HK-2 (cell line): ENCODE results near the gene CCDC91.
"Not testable (repeated sequence)": the region's sequence is repeated elsewhere in the genome, so short reads cannot be mapped to it uniquely, and the experiment has no call there.

Experiments used
- DNase-seq: peaks from one replicate; pipeline ENCODE4 v3.0.0-alpha.2; 2018; ENCODE audit not compliant: unreplicated experiment

CCDC91 gene

DNA sequence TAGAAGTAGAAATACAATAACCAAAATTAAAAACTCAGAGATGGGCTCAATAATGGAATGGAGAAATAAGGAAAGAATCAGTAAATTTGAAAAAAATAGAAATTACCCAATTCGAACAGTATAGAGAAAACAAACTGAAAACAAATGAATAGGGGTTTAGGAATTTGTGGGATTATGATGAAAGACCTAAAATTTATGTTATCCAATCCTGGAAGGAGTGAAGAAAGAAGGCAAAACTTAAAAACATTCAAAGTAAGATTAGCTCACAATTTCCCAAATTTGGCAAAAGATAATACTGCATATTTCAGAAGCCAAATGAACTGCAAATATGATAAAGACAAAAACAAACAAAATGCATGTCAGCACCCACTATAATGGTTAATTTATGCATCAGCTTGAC is 177.1 kb downstream of the CCDC91 start:
- DNase-seq, result no peak

DNA sequence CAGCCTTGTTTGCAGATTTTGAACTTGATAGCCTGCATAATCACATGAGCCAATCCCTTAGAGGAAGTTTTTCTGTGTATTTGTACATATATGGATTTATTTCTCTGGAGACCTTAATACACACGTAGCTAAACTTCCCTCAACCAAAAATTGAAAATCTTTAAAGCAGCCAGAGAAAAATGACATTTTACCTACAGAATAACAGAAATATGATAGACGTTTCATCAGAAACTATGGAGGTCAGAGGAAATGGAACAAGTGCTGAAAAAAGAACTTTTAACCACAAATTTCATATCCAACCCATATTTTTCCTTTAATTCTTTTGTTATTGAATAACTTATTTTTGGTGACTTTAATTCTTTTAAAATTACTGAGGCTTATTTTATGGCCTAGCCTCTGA is 177.7 kb downstream of the CCDC91 start:
- DNase-seq, result no peak

DNA sequence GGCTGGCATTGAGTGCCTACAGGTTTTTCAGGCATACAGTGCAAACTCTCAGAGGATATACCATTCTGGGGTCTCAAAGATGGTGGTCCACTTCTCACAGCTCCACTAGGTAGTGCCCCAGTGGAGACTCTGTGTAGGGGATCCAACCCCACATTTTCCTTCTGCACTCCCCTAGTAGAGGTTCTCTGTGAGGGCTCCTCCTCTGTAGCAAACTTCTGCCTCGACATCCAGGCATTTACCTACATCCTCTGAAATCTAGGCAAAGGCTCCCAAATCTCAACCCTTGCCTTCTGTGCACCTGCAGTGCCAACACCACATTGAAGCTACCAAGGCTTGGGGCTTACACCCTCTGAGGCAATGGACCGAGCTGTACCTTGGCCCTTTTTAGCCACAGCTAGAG is 179.2 kb downstream of the CCDC91 start:
- DNase-seq, result no peak

- no peak for DNase-seq
Measured at GRCh38 chr12:28374556-28374955, 184.3 kb downstream of the CCDC91 start.

DNA sequence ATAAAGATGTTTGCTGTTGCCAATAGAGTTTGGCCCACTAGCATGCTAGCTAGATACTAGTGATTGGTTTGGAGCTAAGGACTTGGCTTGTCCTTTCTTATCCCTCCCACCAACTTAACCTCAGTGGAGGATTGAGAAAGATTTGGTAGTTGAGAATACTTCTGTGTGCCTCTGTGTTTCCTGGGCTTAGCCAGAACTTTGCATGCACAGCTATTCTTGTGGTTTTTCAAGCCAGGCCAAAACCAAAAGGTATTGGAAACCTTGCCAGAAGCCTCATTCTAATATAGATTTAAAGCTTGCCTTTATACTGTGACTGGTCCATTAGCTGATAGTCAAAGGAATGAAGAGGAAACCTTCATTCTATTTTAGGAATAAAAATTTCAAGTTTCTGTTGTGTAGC is 188.5 kb downstream of the CCDC91 start:
- no peak for DNase-seq

DNA sequence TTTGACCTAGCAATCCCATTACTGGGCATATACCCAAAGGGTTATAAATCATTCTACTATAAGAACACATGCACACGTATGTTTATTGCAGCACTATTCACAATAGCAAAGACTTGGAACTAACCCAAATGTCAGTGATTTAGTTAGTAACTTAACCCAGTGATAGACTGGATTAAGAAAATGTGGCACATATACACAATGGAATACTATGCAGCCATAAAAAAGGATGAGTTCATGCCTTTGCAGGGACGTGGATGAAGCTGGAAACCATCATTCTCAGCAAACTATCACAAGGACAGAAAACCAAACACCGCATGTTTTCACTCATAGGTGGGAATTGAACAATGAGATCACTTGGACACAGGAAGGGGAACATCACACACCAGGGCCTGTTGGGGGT is 189.5 kb downstream of the CCDC91 start:
- not testable (repeated sequence) for DNase-seq

DNA sequence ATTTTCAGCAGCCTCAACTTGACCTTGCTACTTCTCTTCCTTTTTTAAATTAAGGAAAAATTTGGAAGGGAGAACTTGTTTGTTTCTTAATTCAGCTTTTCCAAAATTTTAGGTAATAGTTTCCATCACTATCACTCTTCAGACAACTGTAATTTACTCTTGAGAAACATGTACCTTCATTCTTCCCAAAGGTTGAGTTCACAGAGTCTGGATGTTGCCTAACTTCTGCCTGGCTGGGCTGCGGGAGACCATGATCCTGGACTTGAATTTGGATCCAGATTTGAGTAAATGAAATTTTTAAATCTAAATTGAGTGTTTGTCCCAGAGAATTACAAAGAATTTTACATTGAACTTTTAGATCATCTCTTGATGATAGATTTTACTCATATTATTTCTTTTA is 193.1 kb downstream of the CCDC91 start:
- DNase-seq, result no peak

- no peak for DNase-seq
Measured at GRCh38 chr12:28388879-28389278, 198.6 kb downstream of the CCDC91 start.

GRCh38 chr12:28390206-28390605 is 199.9 kb downstream of the CCDC91 start:
- DNase-seq, result no peak

DNA sequence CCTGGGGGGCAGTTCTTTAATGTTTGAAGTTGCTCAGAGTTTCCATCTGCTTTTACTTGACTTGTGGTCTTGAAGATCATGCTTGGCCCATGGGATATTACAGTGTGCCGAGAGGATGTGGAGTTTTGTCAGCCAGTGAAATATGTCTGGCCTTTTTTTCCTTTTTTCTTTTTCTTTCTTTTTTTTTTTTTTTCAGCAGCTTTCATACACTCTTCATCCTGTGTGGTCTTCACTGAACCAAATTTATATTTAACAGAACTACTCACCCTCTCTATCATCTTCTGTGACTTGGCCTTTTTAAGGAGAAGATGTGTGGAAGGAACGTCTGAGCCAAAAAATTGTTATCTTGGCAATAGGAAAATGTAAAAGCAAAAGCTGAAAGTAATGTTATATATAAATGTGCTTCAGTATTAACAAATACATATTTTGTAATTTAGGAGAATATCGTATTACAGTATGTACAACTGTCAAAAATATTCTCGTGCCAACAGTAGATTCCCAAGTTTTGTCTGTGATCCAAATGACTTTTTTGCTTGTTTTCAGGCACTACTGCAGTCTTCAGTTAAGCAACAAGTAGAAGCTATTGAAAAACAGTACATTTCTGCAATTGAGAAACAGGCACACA is 200.6 kb downstream of the CCDC91 start:
- DNase-seq, result no peak

DNA sequence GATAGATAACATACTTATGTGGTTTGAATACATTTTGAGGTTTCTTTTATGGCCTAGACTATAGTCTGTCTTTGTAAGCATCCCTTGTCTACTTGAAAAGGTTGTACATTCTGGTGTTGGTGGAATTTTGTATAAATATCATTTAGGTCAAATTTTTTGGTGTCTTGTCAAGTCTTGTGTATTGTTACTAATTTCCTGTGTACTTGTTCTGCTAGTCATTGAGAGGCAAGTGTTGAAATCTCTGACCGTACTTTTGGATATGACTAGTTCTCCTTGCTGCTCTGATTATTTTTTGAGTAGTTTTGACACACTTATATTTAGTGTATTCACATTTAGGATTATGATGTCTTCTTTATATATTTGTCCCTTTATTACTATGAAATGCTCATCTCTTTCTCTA is 219.6 kb downstream of the CCDC91 start:
- DNase-seq, result no peak

DNA sequence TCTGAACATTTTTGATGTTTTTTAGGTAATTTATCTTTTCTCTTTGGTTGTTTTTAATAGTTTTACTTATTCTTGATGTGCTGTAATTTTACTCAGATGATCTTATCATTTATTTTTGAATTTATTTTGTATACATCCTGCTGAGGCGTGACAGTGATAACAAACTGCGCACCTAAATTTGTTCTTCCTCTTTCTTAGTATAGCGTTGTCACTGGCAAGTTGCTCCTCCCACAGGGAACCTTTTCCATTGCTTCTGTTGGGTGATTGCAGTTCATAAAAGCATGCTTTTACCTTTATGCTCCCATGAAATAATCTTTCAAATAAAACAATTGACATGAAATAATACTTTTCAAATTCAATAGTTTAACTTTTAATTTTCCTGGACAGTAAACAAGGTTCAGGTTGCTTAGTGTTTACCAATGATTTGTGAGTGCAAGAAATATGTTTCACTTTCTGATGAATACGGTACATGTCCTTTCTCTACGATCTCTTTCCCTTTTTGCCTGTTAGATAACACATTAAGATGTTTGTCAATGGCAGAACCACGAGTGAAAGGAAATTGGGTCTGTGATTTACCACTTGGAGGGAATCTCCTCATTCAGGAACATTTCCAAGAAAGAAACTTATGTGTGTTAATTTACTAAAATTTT is 223.3 kb downstream of the CCDC91 start:
- no peak for DNase-seq

- no peak for DNase-seq
Measured at GRCh38 chr12:28415755-28416154, 225.5 kb downstream of the CCDC91 start.

DNA sequence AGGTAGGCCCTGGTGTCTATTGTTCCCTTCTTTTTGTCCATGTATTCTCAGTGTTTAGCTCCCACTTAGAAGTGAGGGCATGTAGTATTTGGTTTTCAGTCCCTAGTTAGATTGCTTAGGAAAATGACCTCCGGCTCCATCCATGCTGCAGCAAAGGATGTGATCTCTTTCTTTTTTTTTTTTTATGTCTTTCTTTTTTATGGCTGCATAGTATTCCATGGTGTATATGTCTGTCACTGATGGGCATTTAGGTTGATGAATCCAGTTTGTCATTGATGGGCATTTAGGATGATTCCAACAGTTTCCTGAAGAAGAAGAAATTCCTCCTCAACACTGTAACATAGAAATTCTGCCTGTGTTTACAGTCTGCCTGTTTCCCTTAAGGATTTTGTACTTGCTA is 231.1 kb downstream of the CCDC91 start:
- DNase-seq, result no peak

DNA sequence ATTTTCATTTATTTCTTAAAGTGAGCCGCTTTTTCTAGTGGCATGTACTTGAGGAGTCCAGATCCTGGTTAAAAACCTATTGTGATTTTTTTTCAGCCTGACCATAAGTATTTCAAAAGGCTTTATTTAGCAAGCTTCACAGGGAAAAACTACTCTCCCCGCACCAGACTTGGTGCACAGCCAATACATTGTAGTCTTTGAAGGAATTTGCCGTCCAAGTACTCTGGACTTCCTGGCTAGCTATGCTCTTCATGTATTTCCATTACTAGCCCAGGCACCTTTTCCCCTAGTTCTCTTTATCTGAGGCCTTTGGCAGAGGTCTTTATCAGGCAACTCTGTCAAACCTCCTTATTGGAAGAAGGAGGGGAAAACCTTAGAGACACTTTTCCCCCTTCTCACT is 234.7 kb downstream of the CCDC91 start:
- DNase-seq, result peak; percentile 39

DNA sequence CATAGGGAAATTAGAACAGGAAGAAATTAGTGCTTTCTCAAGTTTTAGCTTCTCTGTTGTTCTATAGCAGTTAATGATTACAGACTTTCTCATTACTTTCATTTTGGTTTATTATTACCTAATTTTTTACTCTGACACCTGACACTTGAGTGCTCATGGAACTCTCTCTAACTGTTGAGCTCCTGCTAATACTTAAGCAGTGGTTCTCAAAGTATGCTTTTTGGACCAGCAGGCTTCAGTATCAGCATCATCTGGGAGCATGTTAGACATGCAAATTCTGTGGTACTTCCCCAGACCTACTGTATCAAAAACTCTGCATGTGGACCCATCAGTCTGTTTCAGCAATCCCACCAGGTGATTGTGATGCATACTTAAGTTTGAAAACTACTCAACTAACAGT is 235.3 kb downstream of the CCDC91 start:
- DNase-seq, result no peak

- DNase-seq, result no peak
Measured at GRCh38 chr12:28427046-28427445, 236.8 kb downstream of the CCDC91 start.

DNA sequence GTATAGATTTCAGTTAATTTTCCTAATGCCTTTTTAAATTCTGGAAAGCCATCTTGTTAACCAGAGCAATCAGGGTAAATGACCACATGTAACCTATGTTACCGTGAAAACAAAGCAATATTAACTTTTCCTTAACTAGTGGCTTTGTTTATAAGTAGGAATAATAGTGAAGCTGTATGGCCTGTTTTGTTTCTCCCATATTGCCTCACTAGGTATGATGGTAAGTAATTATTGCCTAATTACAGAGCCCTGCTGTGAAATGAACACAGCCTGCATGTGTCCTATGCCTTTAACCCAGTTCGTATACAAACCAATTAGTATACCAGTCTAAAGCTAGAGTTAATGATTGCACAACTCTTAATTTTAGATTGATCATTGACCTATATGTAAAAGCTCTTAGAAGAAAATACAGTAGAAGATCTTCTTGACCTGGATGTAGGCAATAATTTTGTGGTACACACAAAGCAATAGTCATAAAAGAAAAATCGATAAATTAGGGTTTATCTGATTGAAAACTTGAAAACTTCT is 249.9 kb downstream of the CCDC91 start:
- DNase-seq, result no peak

DNA sequence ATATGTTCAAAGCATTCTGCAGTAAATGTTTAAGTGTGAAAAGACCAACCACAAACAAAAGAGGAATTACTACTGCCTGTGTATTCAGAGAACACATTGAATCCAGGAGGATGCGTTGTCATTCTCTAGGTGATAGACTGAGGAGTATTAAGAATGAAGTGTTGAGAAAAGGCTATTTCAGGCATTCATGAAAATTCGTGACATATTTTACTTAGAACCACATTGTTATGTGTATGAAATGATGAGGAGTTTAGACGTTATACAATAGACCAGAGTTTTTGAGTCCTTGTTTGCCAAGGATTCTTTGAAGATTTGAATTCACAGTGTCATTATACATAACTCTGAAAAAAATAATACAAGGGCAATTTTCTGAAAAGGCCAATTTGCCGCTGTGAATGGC is 251.8 kb downstream of the CCDC91 start:
- DNase-seq, result no peak

DNA sequence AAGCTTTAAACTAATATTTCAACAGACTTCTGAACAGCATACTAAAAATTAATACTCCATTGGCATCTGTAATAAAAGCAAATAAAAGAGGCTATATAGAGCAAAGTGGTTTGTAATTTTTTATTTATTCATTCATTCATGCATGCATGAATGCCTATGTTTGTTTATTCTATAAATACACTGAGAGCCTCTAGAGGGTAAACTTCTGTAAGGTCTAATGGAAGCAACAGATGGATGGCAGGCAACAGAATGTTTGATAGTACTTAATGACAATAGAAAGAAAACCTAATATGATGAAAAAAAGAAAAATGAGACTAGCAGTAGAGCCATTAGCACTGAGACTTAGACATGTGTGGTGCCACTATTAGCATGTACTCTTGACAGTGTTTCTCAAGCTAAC is 253.1 kb downstream of the CCDC91 start:
- DNase-seq, result no peak

- DNase-seq, result no peak
Measured at GRCh38 chr12:28446031-28446430, 255.8 kb downstream of the CCDC91 start.

DNA sequence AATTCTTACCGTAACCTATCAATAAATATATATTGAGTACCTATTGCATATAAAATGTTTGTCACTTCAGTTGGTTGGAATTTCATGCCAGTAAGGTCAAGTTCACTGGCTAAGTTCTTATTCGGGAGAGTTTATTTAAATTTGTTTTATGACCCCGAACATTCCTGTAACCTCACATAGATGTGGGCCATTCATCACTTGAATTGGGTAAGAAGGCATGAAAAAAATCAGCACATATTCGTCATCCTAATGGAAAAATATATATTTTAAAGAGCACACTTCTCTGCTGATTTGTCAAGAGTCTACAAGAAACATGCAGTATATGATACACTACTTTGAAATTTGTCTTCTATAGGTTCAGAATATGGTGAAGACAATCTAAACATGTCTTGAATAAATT is 263.4 kb downstream of the CCDC91 start:
- DNase-seq, result no peak

- no peak for DNase-seq
Measured at GRCh38 chr12:28456934-28457710, 266.9 kb downstream of the CCDC91 start.
